K562 (cell line): ENCODE results near the gene SIK3. TPM values are rescaled to one million over a fixed set of nuclear protein-coding genes. Genes with fewer than 3 reads are reported as not detected.

ENCODE experiments used
- ATAC-seq: fragments of 200-7000 bp; cut with Tn5 transposase; 3 replicates; pipeline ENCODE4 v1.9.1; 2020; ENCODE audit warnings: moderate library complexity
- BruUV-seq: library from RNA; stranded (reverse); fragments of 400-500 nt; replicated peaks from 2 replicates; lab custom pipeline; 2021; lab: Mats Ljungman, UMichigan
- CTCF ChIA-PET: fragments of 300-600 bp; formaldehyde crosslinking; extraction: SDS; loops from one replicate; lab custom pipeline; 2021; ENCODE audit warnings: low intra/inter-chr PET ratio; lab: Yijun Ruan, JAX
- POLR2A ChIA-PET: fragments of 300-600, 350-650 bp; sonication (Branson Sonifier 250); formaldehyde crosslinking; extraction: SDS; loops from one replicate; lab custom pipeline; 2021; ENCODE audit warnings: antibody characterized with exemption, inconsistent platforms; lab: Yijun Ruan, JAX
- DNase-seq, 4 experiments: peaks; one replicate each; pipeline versions ENCODE4 v3.0.0 to v3.0.0-alpha.2; 2011 to 2018; ENCODE audit warnings: low spot score in 3 of 4, mixed read lengths in 3 of 4; ENCODE audit errors: extremely low read depth in 1 of 4
- FAIRE-seq: peaks from 2 replicates; lab custom pipeline; 2011; peaks lifted over from hg19 to GRCh38; lab: Jason Lieb, UNC
- H2AFZ ChIP-seq: 2 replicates; pipeline ENCODE4 v1.6.0; 2011; ENCODE audit warnings: low read depth, low read length, control low read depth, inconsistent platforms
- H3K27ac ChIP-seq: fragments of 200-600 bp; 3 replicates; pipeline ENCODE4 v1.8.0; 2011; ENCODE audit warnings: low read depth, mild to moderate bottlenecking, control low read depth, inconsistent platforms, low read length, moderate library complexity, mixed read lengths; ENCODE audit errors: extremely low read depth
- H3K27me3 ChIP-seq, 2 experiments: fragments of 300-600 bp in 1 of 2; 2 replicates in 1 of 2; 3 replicates in 1 of 2; pipeline versions ENCODE4 v1.6.0 to v1.8.0; 2011; ENCODE audit warnings: inconsistent platforms in 2 of 2, low read length in 2 of 2, mild to moderate bottlenecking in 1 of 2, mixed read lengths in 1 of 2, moderate library complexity in 1 of 2; ENCODE audit not compliant: control insufficient read depth in 2 of 2, insufficient read depth in 2 of 2
- H3K36me3 ChIP-seq: fragments of 300-600 bp; 3 replicates; pipeline ENCODE4 v1.8.0; 2011; ENCODE audit warnings: mild to moderate bottlenecking, low read length, inconsistent platforms; ENCODE audit not compliant: control insufficient read depth, insufficient read depth
- H3K4me1 ChIP-seq, 2 experiments: fragments of 200-600 bp in 1 of 2; replicated peaks in 1 of 2; 2 replicates in 1 of 2; 3 replicates in 1 of 2; pipeline versions ENCODE4 v1.5.1 to v1.8.0; 2011; ENCODE audit warnings: inconsistent platforms in 2 of 2, low read length in 2 of 2, mild to moderate bottlenecking in 1 of 2, mixed read lengths in 1 of 2, moderate library complexity in 1 of 2; ENCODE audit not compliant: control insufficient read depth in 2 of 2, insufficient read depth in 2 of 2
- H3K4me2 ChIP-seq: 2 replicates; pipeline ENCODE4 v1.6.1; 2011; ENCODE audit warnings: low read length, control low read depth, inconsistent platforms, mixed read lengths; ENCODE audit not compliant: insufficient read depth
- H3K4me3 ChIP-seq: fragments of 200-600 bp; sonication (generic), shearing (Covaris generic); 2 replicates; pipeline ENCODE4 v1.5.1; 2016; ENCODE audit warnings: control low read depth, inconsistent platforms
- H3K79me2 ChIP-seq: fragments of 200-600 bp; 3 replicates; pipeline ENCODE4 v1.8.0; 2011; ENCODE audit warnings: low read length, inconsistent platforms; ENCODE audit not compliant: control insufficient read depth, insufficient read depth
- H3K9ac ChIP-seq, 2 experiments: 2 replicates each; pipeline versions ENCODE4 v1.6.0 to v1.6.1; 2011; ENCODE audit warnings: low read depth in 2 of 2, low read length in 2 of 2, control low read depth in 1 of 2, inconsistent platforms in 1 of 2, mild to moderate bottlenecking in 1 of 2, mixed read lengths in 1 of 2; ENCODE audit not compliant: insufficient read depth in 1 of 2
- H3K9me1 ChIP-seq: one replicate; pipeline ENCODE4 v1.6.0; 2011; ENCODE audit warnings: inconsistent platforms, mild to moderate bottlenecking, low read length, moderate library complexity; ENCODE audit not compliant: control insufficient read depth, insufficient read depth
- H3K9me3 ChIP-seq: replicated peaks from 2 replicates; pipeline ENCODE4 v1.5.1; 2011; ENCODE audit warnings: low read depth, low read length, inconsistent platforms; ENCODE audit not compliant: control insufficient read depth, insufficient read depth
- H4K20me1 ChIP-seq: replicated peaks from 2 replicates; pipeline ENCODE4 v1.6.1; 2011; ENCODE audit warnings: low read length, inconsistent platforms, mixed read lengths; ENCODE audit not compliant: control insufficient read depth, insufficient read depth
- HLTF ChIP-seq: fragments of 450-650 bp; IDR thresholded peaks from 2 replicates; pipeline ENCODE4 v1.6.1; 2016
- MIER1 ChIP-seq: fragments of 450-650 bp; IDR thresholded peaks from 2 replicates; pipeline ENCODE4 v1.6.1; 2016; ENCODE audit warnings: antibody characterized with exemption, mild to moderate bottlenecking, low read depth
- MYC ChIP-seq, 2 experiments: fragments of 250-450 bp in 1 of 2; sonication (Bioruptor Pico) in 1 of 2; IDR thresholded peaks; 2 replicates each; pipeline versions ENCODE4 v1.5.1 to v1.6.1; 2012 to 2021; ENCODE audit warnings: low read depth in 2 of 2, borderline replicate concordance in 1 of 2, improper control_type of control experiment in 1 of 2, low read length in 1 of 2, mild to moderate bottlenecking in 1 of 2, moderate library complexity in 1 of 2
- ZNF175 ChIP-seq: fragments of 200-800 bp; sonication (Bioruptor generic); IDR thresholded peaks from 2 replicates; pipeline ENCODE4 v1.6.1; 2016; ENCODE audit warnings: low read depth, mild to moderate bottlenecking, missing genetic modification characterization, missing compliant biosample characterization
- ZNF707 ChIP-seq: fragments of 250-450 bp; sonication (Bioruptor Pico); conservative IDR thresholded peaks from 2 replicates; pipeline ENCODE4 v1.8.0; 2022; ENCODE audit warnings: inconsistent platforms, mild to moderate bottlenecking, moderate library complexity
- WGBS: fragments of 100-300 bp; shearing (Covaris generic); methylation state at CpG from one replicate; pipeline ENCODE4 v1.1.6; 2016; ENCODE audit warnings: low coverage, mixed read lengths; ENCODE audit not compliant: insufficient coverage; ENCODE audit errors: missing lambda C conversion rate; 5-methylcytosine and 5-hydroxymethylcytosine counted together
- in situ Hi-C: fragments of 300-500 bp; cut with MboI; formaldehyde crosslinking; loops from 4 replicates; pipeline ENCODE4 v1.15.0; 2018; ENCODE audit warnings: inconsistent platforms, mixed read lengths
- intact Hi-C: fragments of 100-400 bp; cut with micrococcal nuclease; formaldehyde crosslinking; loops from 2 replicates; pipeline ENCODE4 v1.14.2; 2022
- polyA plus RNA-seq, 8 experiments: library from polyadenylated mRNA; depleted of rRNA in 4 of 8; stranded (reverse) in 5 of 8; unstranded in 3 of 8; fragments of >200 nt; fragmentation: Nextera tagmentation in 2 of 8; fragmentation: Illumina TruSeq in 1 of 8; extraction: Ambion mirVana in 2 of 8; extraction: Trizol in 1 of 8; gene quantifications; 2 replicates each; pipeline versions ENCODE4 v1.2.1 to v1.2.3, GENCODE V29; 2011 to 2014; ENCODE audit warnings: inconsistent platforms in 1 of 8, missing spikeins in 1 of 8
- total RNA-seq, 7 experiments: library from RNA; depleted of rRNA in 6 of 7; stranded (reverse); fragments of >200 nt in 6 of 7; fragmentation: Illumina TruSeq in 2 of 7; extraction: Trizol in 2 of 7; gene quantifications; 2 replicates each; pipeline versions ENCODE4 v1.2.1 to v1.2.3, GENCODE V29; 2011 to 2021; ENCODE audit warnings: low replicate concordance in 1 of 7

Gene SIK3
- total and polyA plus RNA-seq, 9 of the 15 experiments (the other 6 are each of a cell fraction or from before 2014, with no cell fraction given), result 1.6 to 21.6 (median 8.0) TPM

- TF ChIP-seq ZNF707 (CRISPR knock-in tag) (no peak), MIER1 (no peak), HLTF (no peak)
- TF ChIP-seq, all 486 proteins: peak for 0
Measured at GRCh38 chr11:116963813-116964212, 134.4 kb downstream of the SIK3 start (continued).

GRCh38 chr11:116962108-116962507 lies 136.1 kb downstream of the SIK3 start:
- in situ Hi-C loops (no loop called here), intact Hi-C loops (no loop called here)
- Histone ChIP-seq H3K9me3 (no peaks in the 10 kb centered on the region), H3K36me3 (no peaks in the 10 kb centered on the region), H3K4me3 (no peak overlapping the region), H4K20me1 (no peaks in the 10 kb centered on the region; the same call in 1 of the 2 replicates), H3K27ac (no peak overlapping the region), H2AFZ (no peak overlapping the region), H3K4me1 (no peaks in the 10 kb centered on the region; a peak in 2 of 5 replicates), H3K9me1 (no peaks in the 10 kb centered on the region), H3K4me2 (no peak overlapping the region), H3K9ac (no peak overlapping the region), H3K27me3 (no peaks in the 10 kb centered on the region), H3K79me2 (peaks cover 9% of the 10 kb centered on the region; the same call in 2 of the 3 replicates)
- ChIA-PET POLR2A (interaction anchor here (2.1 kb wide), 1 partner anchor 10 kb away, joined by 9 read pairs; no protein-coding TSS in a partner anchor), CTCF (no interaction called here)
- TF ChIP-seq ZNF175 (no peak), MYC (IDR thresholded peaks at IDR 0.05; ENCODE audit: low read depth, low read length) (0 out of 2 replicates have a peak, but pooled peaks have one; percentile 0), MYC (CRISPR knock-in tag; IDR thresholded peaks at IDR 0.05; ENCODE audit: borderline replicate concordance, low read depth) (no peak)
- ATAC-seq (no peak; the same call in 2 of the 3 replicates), FAIRE-seq (peak; percentile 32), DNase-seq (no peak)
- 57% methylated on average over 4 of the region's 4 CpGs for WGBS
- BruUV-seq, result no TSS peak
